Osteoblast (primary cell): ENCODE measurements around the gene TXNIP. TPM values are rescaled to one million over a fixed set of nuclear protein-coding genes. Genes with fewer than 3 reads are reported as not detected.

ENCODE experiments used
- DNase-seq: peaks from one replicate; pipeline ENCODE4 v3.0.0; 2011; ENCODE audit warnings: low spot score, mixed read lengths; ENCODE audit not compliant: insufficient read length; ENCODE audit errors: missing footprints
- H2AFZ ChIP-seq: 2 replicates; pipeline ENCODE4 v1.6.0; 2011; ENCODE audit warnings: mild to moderate bottlenecking, low read length
- H3K27ac ChIP-seq: 2 replicates; pipeline ENCODE4 v1.5.1; 2011; ENCODE audit warnings: mild to moderate bottlenecking, low read depth, low read length, moderate library complexity
- H3K27me3 ChIP-seq: 2 replicates; pipeline ENCODE4 v1.6.0; 2012; ENCODE audit warnings: mild to moderate bottlenecking, control low read depth, inconsistent platforms, low read length, moderate library complexity; ENCODE audit not compliant: insufficient read depth
- H3K36me3 ChIP-seq: 2 replicates; pipeline ENCODE4 v1.5.1; 2011; ENCODE audit warnings: mild to moderate bottlenecking, low read length, control low read depth, moderate library complexity; ENCODE audit not compliant: insufficient read depth
- H3K4me1 ChIP-seq: 2 replicates; pipeline ENCODE4 v1.5.1; 2011; ENCODE audit warnings: mild to moderate bottlenecking, low read length, control low read depth, moderate library complexity; ENCODE audit not compliant: insufficient read depth
- H3K4me2 ChIP-seq: 2 replicates; pipeline ENCODE4 v1.6.0; 2011; ENCODE audit warnings: mild to moderate bottlenecking, low read length; ENCODE audit not compliant: insufficient read depth
- H3K4me3 ChIP-seq: fragments of 200-600 bp; sonication (generic); 3 replicates; pipeline ENCODE4 v1.5.1; 2012; ENCODE audit warnings: mild to moderate bottlenecking, low read length, inconsistent platforms; ENCODE audit not compliant: insufficient read depth
- H3K79me2 ChIP-seq: 2 replicates; pipeline ENCODE4 v1.6.0; 2012; ENCODE audit warnings: mild to moderate bottlenecking, low read length, control low read depth, inconsistent platforms; ENCODE audit not compliant: insufficient read depth
- H3K9me3 ChIP-seq: 2 replicates; pipeline ENCODE4 v1.5.1; 2011; ENCODE audit warnings: low read depth, low read length, control low read depth
- H4K20me1 ChIP-seq: 2 replicates; pipeline ENCODE4 v1.6.0; 2012; ENCODE audit warnings: mild to moderate bottlenecking, low read length, control low read depth; ENCODE audit not compliant: insufficient read depth
- total RNA-seq: library from RNA; depleted of rRNA; stranded (reverse); fragments of >200 nt; gene quantifications from 2 replicates; pipeline ENCODE4 v1.2.3, GENCODE V29; 2012
- TF ChIP-seq, protein P1 (sequence below): IDR thresholded peaks from 2 replicates; pipeline ENCODE4 v1.5.1; 2011; ENCODE audit warnings: mild to moderate bottlenecking, low read depth, low read length, moderate library complexity; ENCODE audit errors: extremely low read depth

TXNIP gene
- total RNA-seq, 1 donor: 400 TPM

DNA sequence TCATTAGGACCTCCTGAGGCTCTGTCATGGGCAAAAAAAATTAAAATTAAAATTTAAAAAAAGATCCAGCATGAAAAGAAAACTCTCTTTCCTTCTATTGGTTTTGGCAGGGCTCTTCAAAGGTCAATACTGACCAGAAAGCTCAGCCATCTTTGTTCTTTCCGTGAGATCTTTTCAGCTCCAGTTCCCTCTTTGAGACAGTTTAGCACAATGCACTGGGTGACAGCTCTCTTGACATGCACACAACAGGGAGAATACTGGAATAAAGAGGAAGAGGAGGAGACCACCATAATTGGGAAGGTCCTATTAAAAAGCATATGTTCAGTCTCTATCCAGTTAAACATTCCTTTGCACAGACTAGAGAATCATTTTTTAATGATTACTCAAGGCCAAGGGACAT, 44.9 kb downstream of the TXNIP start:
- peaks cover 94% of the 10 kb centered on the region for H3K79me2 ChIP-seq
- H3K4me2 ChIP-seq: no peak overlapping the region
- H3K36me3 ChIP-seq: peaks cover 16% of the 10 kb centered on the region
- H3K27ac ChIP-seq: no peak overlapping the region
- TF ChIP-seq, protein P1, sequence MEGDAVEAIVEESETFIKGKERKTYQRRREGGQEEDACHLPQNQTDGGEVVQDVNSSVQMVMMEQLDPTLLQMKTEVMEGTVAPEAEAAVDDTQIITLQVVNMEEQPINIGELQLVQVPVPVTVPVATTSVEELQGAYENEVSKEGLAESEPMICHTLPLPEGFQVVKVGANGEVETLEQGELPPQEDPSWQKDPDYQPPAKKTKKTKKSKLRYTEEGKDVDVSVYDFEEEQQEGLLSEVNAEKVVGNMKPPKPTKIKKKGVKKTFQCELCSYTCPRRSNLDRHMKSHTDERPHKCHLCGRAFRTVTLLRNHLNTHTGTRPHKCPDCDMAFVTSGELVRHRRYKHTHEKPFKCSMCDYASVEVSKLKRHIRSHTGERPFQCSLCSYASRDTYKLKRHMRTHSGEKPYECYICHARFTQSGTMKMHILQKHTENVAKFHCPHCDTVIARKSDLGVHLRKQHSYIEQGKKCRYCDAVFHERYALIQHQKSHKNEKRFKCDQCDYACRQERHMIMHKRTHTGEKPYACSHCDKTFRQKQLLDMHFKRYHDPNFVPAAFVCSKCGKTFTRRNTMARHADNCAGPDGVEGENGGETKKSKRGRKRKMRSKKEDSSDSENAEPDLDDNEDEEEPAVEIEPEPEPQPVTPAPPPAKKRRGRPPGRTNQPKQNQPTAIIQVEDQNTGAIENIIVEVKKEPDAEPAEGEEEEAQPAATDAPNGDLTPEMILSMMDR: no peak
- no peak overlapping the region for H3K4me3 ChIP-seq
- no peak overlapping the region for H2AFZ ChIP-seq
- no peaks in the 10 kb centered on the region for H3K9me3 ChIP-seq
- no peaks in the 10 kb centered on the region for H3K27me3 ChIP-seq
- H3K4me1 ChIP-seq: peaks cover 18% of the 10 kb centered on the region
- peaks cover 15% of the 10 kb centered on the region for H4K20me1 ChIP-seq
- DNase-seq: no peak

- Histone ChIP-seq H3K4me2 (no peak overlapping the region), H2AFZ (no peak overlapping the region), H3K36me3 (peaks cover 17% of the 10 kb centered on the region), H3K4me1 (no peaks in the 10 kb centered on the region), H3K9me3 (no peaks in the 10 kb centered on the region), H3K4me3 (no peak overlapping the region), H3K27me3 (no peaks in the 10 kb centered on the region), H3K79me2 (peaks cover 79% of the 10 kb centered on the region), H4K20me1 (peaks cover 9% of the 10 kb centered on the region), H3K27ac (no peak overlapping the region)
- TF ChIP-seq, protein P1: no peak
- no peak for DNase-seq
Measured at GRCh38 chr1:145949219-145949618, 47.2 kb downstream of the TXNIP start.

GRCh38 chr1:145947551-145947950, 48.8 kb downstream of the TXNIP start:
- H3K4me2 ChIP-seq: no peak overlapping the region
- no peak overlapping the region for H2AFZ ChIP-seq
- H4K20me1 ChIP-seq: peaks cover 9% of the 10 kb centered on the region
- no peak for DNase-seq
- no peaks in the 10 kb centered on the region for H3K27me3 ChIP-seq
- H3K79me2 ChIP-seq: peaks cover 66% of the 10 kb centered on the region
- TF ChIP-seq, protein P1: no peak
- H3K4me1 ChIP-seq: no peaks in the 10 kb centered on the region
- H3K4me3 ChIP-seq: no peak overlapping the region
- no peak overlapping the region for H3K27ac ChIP-seq
- H3K36me3 ChIP-seq: peaks cover 22% of the 10 kb centered on the region
- no peaks in the 10 kb centered on the region for H3K9me3 ChIP-seq

GRCh38 chr1:145946477-145946986, 49.8 kb downstream of the TXNIP start:
- H2AFZ ChIP-seq: no peak overlapping the region
- H3K4me2 ChIP-seq: no peak overlapping the region
- H3K79me2 ChIP-seq: peaks cover 58% of the 10 kb centered on the region
- no peak for DNase-seq
- peaks cover 28% of the 10 kb centered on the region for H3K36me3 ChIP-seq
- H3K4me3 ChIP-seq: no peak overlapping the region
- no peak overlapping the region for H3K27ac ChIP-seq
- H3K9me3 ChIP-seq: no peaks in the 10 kb centered on the region
- no peaks in the 10 kb centered on the region for H3K27me3 ChIP-seq
- TF ChIP-seq, protein P1: no peak
- H3K4me1 ChIP-seq: no peaks in the 10 kb centered on the region
- peaks cover 9% of the 10 kb centered on the region for H4K20me1 ChIP-seq
